HG03521 (cell line): ENCODE data around the gene SPX.

Source experiments
- ATAC-seq: cut with Tn5 transposase; IDR thresholded peaks from one replicate; pipeline ENCODE4 v1.9.1; 2021; ENCODE audit warnings: mild to moderate bottlenecking, moderate library complexity; ENCODE audit not compliant: unreplicated experiment

The SPX gene

GRCh38 chr12:21577516-21577915 is 51.4 kb downstream of the SPX start:
- ATAC-seq, result no peak

DNA sequence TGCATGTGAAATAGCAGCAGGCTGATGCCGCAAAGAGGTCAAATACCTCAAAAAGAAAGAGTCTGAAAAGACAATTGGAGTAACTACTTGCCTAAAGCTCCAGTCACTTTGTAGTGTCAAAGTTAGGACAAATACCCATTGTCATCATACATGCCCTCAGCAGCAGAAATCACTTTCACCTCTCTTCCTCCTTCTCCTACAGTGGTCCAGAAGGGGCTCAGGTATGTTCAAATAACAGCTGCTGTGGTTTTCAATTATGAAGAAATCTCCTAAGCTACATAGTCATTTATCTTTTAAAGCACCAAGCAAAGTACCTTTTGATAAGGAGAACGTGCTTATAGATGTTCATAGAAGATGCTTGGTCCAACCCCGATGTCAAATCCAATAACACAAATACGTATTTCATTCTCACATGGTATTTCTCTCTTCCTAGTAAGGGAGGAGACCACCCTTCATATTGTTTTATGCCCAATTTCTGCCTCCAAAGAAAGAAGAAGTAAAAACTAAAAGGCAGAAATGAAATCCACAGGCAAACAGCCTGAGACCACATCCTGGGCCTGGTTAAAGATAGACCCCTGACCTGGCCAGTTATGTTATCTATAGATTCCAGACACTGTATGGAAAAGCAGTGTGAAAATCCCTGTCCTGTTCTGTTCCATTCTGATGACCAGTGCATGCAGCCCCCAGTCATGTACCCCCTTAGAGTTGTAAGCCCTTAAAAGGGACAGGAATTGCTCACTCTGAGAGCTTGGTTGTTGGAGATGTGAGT is 54.8 kb downstream of the SPX start:
- ATAC-seq, result no peak
